Stomach (tissue), 4 donors: ENCODE results near the gene APELA.

Experiments
- CTCF ChIP-seq, 7 experiments: fragments of 450-650 bp in 4 of 7; fragments of 200-600 bp in 3 of 7; sonication (generic) in 3 of 7; IDR thresholded peaks; one replicate each; pipeline ENCODE4 v1.5.1; 2016 to 2019; ENCODE audit warnings: antibody characterized with exemption in 7 of 7, control low read depth in 2 of 7, mild to moderate bottlenecking in 1 of 7
- EP300 ChIP-seq: sonication (generic); formaldehyde crosslinking; IDR thresholded peaks from one replicate; pipeline ENCODE4 v1.6.1; 2017; ENCODE audit warnings: antibody characterized with exemption
- POLR2A ChIP-seq, 4 donors: fragments of 450-650 bp; IDR thresholded peaks; one replicate each; pipeline ENCODE4 v1.6.1; 2016; ENCODE audit warnings: antibody characterized with exemption in 4 of 4, control low read depth in 2 of 4, mild to moderate bottlenecking in 1 of 4, moderate library complexity in 1 of 4
- POLR2AphosphoS5 ChIP-seq, 3 donors: sonication (generic); formaldehyde crosslinking; IDR thresholded peaks; one replicate each; pipeline ENCODE4 v1.6.1; 2016; ENCODE audit warnings: antibody characterized with exemption in 3 of 3

DNA sequence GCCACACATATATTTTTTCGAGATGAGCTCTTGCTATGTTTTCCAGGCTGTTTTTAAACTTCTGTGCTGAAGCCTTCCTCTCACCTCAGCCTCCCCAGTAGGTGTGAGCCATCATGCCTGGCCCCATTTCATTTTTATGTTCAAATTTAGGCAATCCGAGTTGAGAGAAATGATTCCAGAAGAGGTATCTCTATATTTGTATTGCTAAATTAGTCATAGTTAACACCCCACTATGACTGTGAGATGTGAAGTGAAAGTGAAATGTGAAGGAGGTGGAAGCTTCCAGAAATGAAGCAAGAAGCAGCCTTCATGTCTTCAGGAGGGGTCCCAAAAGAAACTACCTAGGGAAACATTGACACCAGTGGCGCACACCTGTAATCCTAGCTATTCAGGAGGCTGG, 17.7 kb downstream of the APELA start:
- TF ChIP-seq CTCF (IDR thresholded peaks at IDR 0.05): no peak
- TF ChIP-seq POLR2A (IDR thresholded peaks at IDR 0.05): no peak
- TF ChIP-seq POLR2AphosphoS5 (IDR thresholded peaks at IDR 0.05): no peak
- no peak for TF ChIP-seq EP300
